ENCODE results near the gene SLC9A2. TPM values are rescaled to one million over a fixed set of nuclear protein-coding genes. Genes with fewer than 3 reads are reported as not detected.

SLC9A2 gene
- total and polyA plus RNA-seq, 2 donors (not counting 1 experiment from before 2014, with no cell fraction given), result not detected

DNA sequence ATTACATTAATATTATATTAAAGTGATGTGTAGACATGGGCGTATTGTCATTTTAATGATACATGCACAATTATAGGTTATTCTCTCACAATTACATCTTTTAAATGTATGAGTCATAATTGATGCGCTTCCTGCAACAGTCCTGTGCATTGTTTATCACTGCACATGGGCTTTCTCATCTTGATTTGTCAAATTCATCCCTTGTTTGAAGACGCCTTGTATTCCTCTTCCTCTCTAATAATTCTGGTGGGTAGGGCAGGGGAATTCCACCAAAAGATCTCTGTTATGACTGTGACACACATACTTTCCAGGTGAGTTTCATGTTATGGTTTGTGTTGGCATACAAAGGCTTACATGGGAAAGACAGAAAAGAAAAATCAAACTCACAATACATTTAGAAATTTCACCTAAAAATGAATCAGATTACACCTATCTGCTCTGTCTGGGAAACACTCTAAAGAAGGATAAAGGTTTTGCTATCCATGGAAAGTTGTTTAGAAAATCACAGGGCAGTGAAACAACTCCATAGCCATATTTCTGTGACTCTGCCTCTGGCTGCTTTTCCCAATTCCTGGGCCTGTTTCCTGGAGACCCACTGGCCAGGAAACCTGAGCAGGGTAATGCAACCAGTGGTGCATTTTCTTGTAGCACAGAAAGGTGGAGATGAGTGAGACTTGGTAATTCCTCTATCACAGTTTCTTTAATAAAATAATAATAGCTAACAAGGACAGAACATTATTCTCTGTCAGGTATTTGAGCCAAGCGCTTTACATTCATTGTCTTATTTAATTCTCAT, 13.2 kb downstream of the SLC9A2 start:
- no peak for DNase-seq (ENCODE audit: low read depth in 2 of 2)
- Histone ChIP-seq H3K4me3 (replicated peaks in 1 of 4; ENCODE audit: control extremely low read depth in 1 of 4, insufficient read depth in 1 of 4, low read depth in 3 of 4, low read length in 4 of 4) (no peak overlapping the region), H3K4me1 (ENCODE audit: control insufficient read depth, extremely low read depth, insufficient read depth, low read length) (no peaks in the 10 kb centered on the region), H3K27ac (ENCODE audit: insufficient read depth, low read length) (no peak overlapping the region), H3K9me3 (ENCODE audit: control insufficient read depth, insufficient read depth, low read depth, low read length) (no peaks in the 10 kb centered on the region), H2AFZ (ENCODE audit: low read length) (no peak overlapping the region), H3K4me2 (ENCODE audit: extremely low read depth, insufficient read depth, low read length) (no peak overlapping the region), H3K79me2 (ENCODE audit: control insufficient read depth, insufficient read depth, low read length) (no peaks in the 10 kb centered on the region), H3K36me3 (ENCODE audit: control insufficient read depth, insufficient read depth, low read length) (no peaks in the 10 kb centered on the region), H3K27me3 (ENCODE audit: control insufficient read depth, insufficient read depth, low read length) (no peaks in the 10 kb centered on the region), H3K9ac (ENCODE audit: insufficient read depth, low read length) (no peak overlapping the region), H4K20me1 (ENCODE audit: control insufficient read depth, extremely low read depth, insufficient read depth, low read length) (no peaks in the 10 kb centered on the region)
- TF ChIP-seq EZH2 (IDR thresholded peaks at IDR 0.05; ENCODE audit: low read length, missing control alignments), result no peak
- TF ChIP-seq, protein P1, sequence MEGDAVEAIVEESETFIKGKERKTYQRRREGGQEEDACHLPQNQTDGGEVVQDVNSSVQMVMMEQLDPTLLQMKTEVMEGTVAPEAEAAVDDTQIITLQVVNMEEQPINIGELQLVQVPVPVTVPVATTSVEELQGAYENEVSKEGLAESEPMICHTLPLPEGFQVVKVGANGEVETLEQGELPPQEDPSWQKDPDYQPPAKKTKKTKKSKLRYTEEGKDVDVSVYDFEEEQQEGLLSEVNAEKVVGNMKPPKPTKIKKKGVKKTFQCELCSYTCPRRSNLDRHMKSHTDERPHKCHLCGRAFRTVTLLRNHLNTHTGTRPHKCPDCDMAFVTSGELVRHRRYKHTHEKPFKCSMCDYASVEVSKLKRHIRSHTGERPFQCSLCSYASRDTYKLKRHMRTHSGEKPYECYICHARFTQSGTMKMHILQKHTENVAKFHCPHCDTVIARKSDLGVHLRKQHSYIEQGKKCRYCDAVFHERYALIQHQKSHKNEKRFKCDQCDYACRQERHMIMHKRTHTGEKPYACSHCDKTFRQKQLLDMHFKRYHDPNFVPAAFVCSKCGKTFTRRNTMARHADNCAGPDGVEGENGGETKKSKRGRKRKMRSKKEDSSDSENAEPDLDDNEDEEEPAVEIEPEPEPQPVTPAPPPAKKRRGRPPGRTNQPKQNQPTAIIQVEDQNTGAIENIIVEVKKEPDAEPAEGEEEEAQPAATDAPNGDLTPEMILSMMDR (conservative IDR thresholded peaks at IDR 0.05 in 1 of 2, IDR thresholded peaks at IDR 0.05 in 1 of 2; ENCODE audit: low read depth in 1 of 2, low read length in 2 of 2), result no peak

DNA sequence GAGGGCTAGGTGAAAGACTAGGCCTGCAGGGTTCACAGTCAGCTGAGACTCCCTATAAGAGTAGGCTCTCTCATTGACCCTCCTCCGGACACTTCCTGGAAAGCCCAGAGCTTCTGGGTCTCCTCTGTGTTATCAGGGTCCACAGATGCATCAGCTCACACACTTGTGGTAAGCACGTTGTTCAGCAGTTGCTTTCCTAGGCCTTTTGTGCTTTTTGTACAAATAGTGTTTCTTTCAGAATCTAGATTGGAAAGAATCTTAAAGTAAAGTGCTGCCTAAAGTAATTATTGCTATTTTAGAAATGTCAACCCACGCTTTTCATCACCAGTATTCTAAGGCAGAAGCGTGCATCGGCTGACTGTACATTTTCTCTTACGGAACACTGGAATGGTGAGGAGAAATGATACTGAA, 15.5 kb downstream of the SLC9A2 start:
- no peak overlapping the region for H3K27ac ChIP-seq (ENCODE audit: insufficient read depth, low read length)
- H3K4me1 ChIP-seq (ENCODE audit: control insufficient read depth, extremely low read depth, insufficient read depth, low read length), result no peaks in the 10 kb centered on the region
- no peak overlapping the region for H3K4me2 ChIP-seq (ENCODE audit: extremely low read depth, insufficient read depth, low read length)
- no peaks in the 10 kb centered on the region for H4K20me1 ChIP-seq (ENCODE audit: control insufficient read depth, extremely low read depth, insufficient read depth, low read length)
- no peaks in the 10 kb centered on the region for H3K9me3 ChIP-seq (ENCODE audit: control insufficient read depth, insufficient read depth, low read depth, low read length)
- no peak overlapping the region for H2AFZ ChIP-seq (ENCODE audit: low read length)
- no peak for TF ChIP-seq EZH2 (IDR thresholded peaks at IDR 0.05; ENCODE audit: low read length, missing control alignments)
- no peaks in the 10 kb centered on the region for H3K79me2 ChIP-seq (ENCODE audit: control insufficient read depth, insufficient read depth, low read length)
- H3K4me3 ChIP-seq (replicated peaks in 1 of 4; ENCODE audit: control extremely low read depth in 1 of 4, insufficient read depth in 1 of 4, low read depth in 3 of 4, low read length in 4 of 4), result no peak overlapping the region
- no peaks in the 10 kb centered on the region for H3K36me3 ChIP-seq (ENCODE audit: control insufficient read depth, insufficient read depth, low read length)
- H3K9ac ChIP-seq (ENCODE audit: insufficient read depth, low read length), result no peak overlapping the region
- H3K27me3 ChIP-seq (ENCODE audit: control insufficient read depth, insufficient read depth, low read length), result no peaks in the 10 kb centered on the region
- DNase-seq (ENCODE audit: low read depth in 2 of 2), result no peak

- H3K27me3 ChIP-seq (ENCODE audit: control insufficient read depth, insufficient read depth, low read length), result no peaks in the 10 kb centered on the region
- H2AFZ ChIP-seq (ENCODE audit: low read length), result no peak overlapping the region
- H3K4me1 ChIP-seq (ENCODE audit: control insufficient read depth, extremely low read depth, insufficient read depth, low read length), result no peaks in the 10 kb centered on the region
- H3K4me2 ChIP-seq (ENCODE audit: extremely low read depth, insufficient read depth, low read length), result no peak overlapping the region
- TF ChIP-seq EZH2 (IDR thresholded peaks at IDR 0.05; ENCODE audit: low read length, missing control alignments), result no peak
- TF ChIP-seq, protein P1 (conservative IDR thresholded peaks at IDR 0.05 in 1 of 2, IDR thresholded peaks at IDR 0.05 in 1 of 2; ENCODE audit: low read depth in 1 of 2, low read length in 2 of 2), result no peak
- no peak for DNase-seq (ENCODE audit: low read depth in 2 of 2)
- no peaks in the 10 kb centered on the region for H3K9me3 ChIP-seq (ENCODE audit: control insufficient read depth, insufficient read depth, low read depth, low read length)
- H3K4me3 ChIP-seq (replicated peaks in 1 of 4; ENCODE audit: control extremely low read depth in 1 of 4, insufficient read depth in 1 of 4, low read depth in 3 of 4, low read length in 4 of 4), result no peak overlapping the region
- no peaks in the 10 kb centered on the region for H4K20me1 ChIP-seq (ENCODE audit: control insufficient read depth, extremely low read depth, insufficient read depth, low read length)
- no peaks in the 10 kb centered on the region for H3K79me2 ChIP-seq (ENCODE audit: control insufficient read depth, insufficient read depth, low read length)
- H3K9ac ChIP-seq (ENCODE audit: insufficient read depth, low read length), result no peak overlapping the region
- H3K27ac ChIP-seq (ENCODE audit: insufficient read depth, low read length), result no peak overlapping the region
- no peaks in the 10 kb centered on the region for H3K36me3 ChIP-seq (ENCODE audit: control insufficient read depth, insufficient read depth, low read length)
Measured at GRCh38 chr2:102635317-102635716, 16.0 kb downstream of the SLC9A2 start.
